A549 (cell line): ENCODE measurements around the gene PTGES2. TPM values are rescaled to one million over a fixed set of nuclear protein-coding genes. Genes with fewer than 3 reads are reported as not detected.

Source experiments
- ATAC-seq, 2 experiments: fragments of 200-7000 bp in 1 of 2; fragments of >200 bp in 1 of 2; cut with Nextera tagmentation in 1 of 2; cut with Tn5 transposase in 1 of 2; 3 replicates each; pipeline versions ENCODE4 v1.8.0 to v1.9.1; 2018 to 2020; ENCODE audit warnings: mild to moderate bottlenecking in 1 of 2, moderate library complexity in 1 of 2
- CTCF ChIA-PET: fragments of 300-600 bp; sonication (Branson Sonifier 250); formaldehyde crosslinking; extraction: SDS; loops from one replicate; lab custom pipeline; 2021; ENCODE audit warnings: antibody characterized with exemption, inconsistent platforms; lab: Yijun Ruan, JAX
- POLR2A ChIA-PET: fragments of 350-600 bp; formaldehyde crosslinking; extraction: SDS; loops from one replicate; lab custom pipeline; 2021; ENCODE audit warnings: antibody characterized with exemption, inconsistent platforms; lab: Yijun Ruan, JAX
- DNase-seq, 2 experiments: peaks; one replicate each; pipeline versions ENCODE4 v3.0.0 to v3.0.0-alpha.2; 2011 to 2016; ENCODE audit warnings: low read depth in 1 of 2, low spot score in 1 of 2
- FAIRE-seq: peaks from 2 replicates; lab custom pipeline; 2011; peaks lifted over from hg19 to GRCh38; lab: Jason Lieb, UNC
- H3K27ac ChIP-seq, 2 experiments: fragments of >200 bp; sonication (Bioruptor Twin); formaldehyde crosslinking; 3 replicates each; pipeline ENCODE4 v1.5.1; 2016 to 2017
- H3K4me1 ChIP-seq: fragments of >200 bp; sonication (Bioruptor Twin); formaldehyde crosslinking; 3 replicates; pipeline ENCODE4 v1.6.1; 2016
- H3K4me2 ChIP-seq: fragments of >200 bp; sonication (Bioruptor Twin); formaldehyde crosslinking; 3 replicates; pipeline ENCODE4 v1.6.1; 2016
- H3K4me3 ChIP-seq: fragments of >200 bp; sonication (Bioruptor Twin); formaldehyde crosslinking; 3 replicates; pipeline ENCODE4 v1.5.1; 2016
- H3K9me3 ChIP-seq: fragments of >200 bp; sonication (Bioruptor Twin); formaldehyde crosslinking; 3 replicates; pipeline ENCODE4 v1.6.1; 2016
- BHLHE40 ChIP-seq: IDR thresholded peaks from 2 replicates; pipeline ENCODE4 v1.6.1; 2012; ENCODE audit warnings: low read depth, low read length, inconsistent platforms
- CHD4 ChIP-seq: fragments of 200-600 bp; sonication (generic); IDR thresholded peaks from 2 replicates; pipeline ENCODE4 v1.6.1; 2016; ENCODE audit warnings: antibody characterized with exemption, mild to moderate bottlenecking, borderline replicate concordance
- EHMT2 ChIP-seq: fragments of 200-600 bp; sonication (generic); IDR thresholded peaks from 2 replicates; pipeline ENCODE4 v1.6.1; 2016; ENCODE audit warnings: antibody characterized with exemption, low read depth, mild to moderate bottlenecking, moderate library complexity
- EP300 ChIP-seq, 2 experiments: fragments of >200 bp; sonication (Bioruptor Twin); formaldehyde crosslinking; IDR thresholded peaks; 2 replicates in 1 of 2; 3 replicates in 1 of 2; pipeline ENCODE4 v1.6.1; 2016 to 2017
- ESRRA ChIP-seq: fragments of 150-350 bp; IDR thresholded peaks from 2 replicates; pipeline ENCODE4 v1.6.1; 2014; ENCODE audit warnings: mild to moderate bottlenecking, low read length, borderline replicate concordance
- FOSL2 ChIP-seq, 2 experiments: fragments of 450-650 bp in 1 of 2; fragments of >200 bp in 1 of 2; sonication (Bioruptor Twin) in 1 of 2; formaldehyde crosslinking; IDR thresholded peaks; 2 replicates each; pipeline versions ENCODE4 v1.5.0 to v1.6.1; 2016 to 2020; ENCODE audit warnings: mild to moderate bottlenecking in 1 of 2, moderate library complexity in 1 of 2
- HOXB13 ChIP-seq: fragments of 250-450 bp; sonication (Bioruptor Pico); IDR thresholded peaks from 2 replicates; pipeline ENCODE4 v1.5.0; 2020; ENCODE audit warnings: low read depth, mild to moderate bottlenecking, moderate library complexity
- JUN ChIP-seq, 2 experiments: fragments of >200 bp; sonication (Bioruptor Twin); formaldehyde crosslinking; IDR thresholded peaks; 2 replicates in 1 of 2; 3 replicates in 1 of 2; pipeline ENCODE4 v1.6.1; 2016 to 2017
- MAFK ChIP-seq: fragments of 450-650 bp; IDR thresholded peaks from 2 replicates; pipeline ENCODE4 v1.6.1; 2014; ENCODE audit not compliant: partially characterized antibody
- MAZ ChIP-seq: fragments of 150-350 bp; IDR thresholded peaks from 2 replicates; pipeline ENCODE4 v1.6.1; 2014; ENCODE audit warnings: antibody characterized with exemption, low read depth, low read length, borderline replicate concordance
- MYC ChIP-seq: IDR thresholded peaks from 2 replicates; pipeline ENCODE4 v1.6.1; 2012; ENCODE audit warnings: mild to moderate bottlenecking, inconsistent platforms, low read length, improper control_type of control experiment, borderline replicate concordance
- NPAS2 ChIP-seq: fragments of 250-450 bp; sonication (Bioruptor Pico); IDR thresholded peaks from 2 replicates; pipeline ENCODE4 v1.8.0; 2022; ENCODE audit warnings: mild to moderate bottlenecking, moderate library complexity, borderline replicate concordance
- PHF8 ChIP-seq: fragments of 200-600 bp; sonication (generic); IDR thresholded peaks from 2 replicates; pipeline ENCODE4 v1.6.1; 2016; ENCODE audit warnings: low read depth, mild to moderate bottlenecking, antibody characterized with exemption, moderate library complexity, borderline replicate concordance
- RAD21 ChIP-seq, 2 experiments: fragments of >200 bp in 1 of 2; sonication (Bioruptor Twin) in 1 of 2; formaldehyde crosslinking in 1 of 2; IDR thresholded peaks in 1 of 2; conservative IDR thresholded peaks in 1 of 2; 2 replicates in 1 of 2; 3 replicates in 1 of 2; pipeline ENCODE4 v1.6.1; 2012 to 2018; ENCODE audit warnings: inconsistent platforms in 1 of 2
- RARB ChIP-seq: fragments of 250-450 bp; sonication (Bioruptor Pico); IDR thresholded peaks from 2 replicates; pipeline ENCODE4 v1.8.0; 2021; ENCODE audit warnings: mild to moderate bottlenecking, moderate library complexity
- SREBF2 ChIP-seq: fragments of 450-650 bp; IDR thresholded peaks from 2 replicates; pipeline ENCODE4 v1.6.1; 2014; ENCODE audit warnings: mild to moderate bottlenecking, moderate library complexity
- TP53 ChIP-seq: fragments of 250-450 bp; sonication (Bioruptor Pico); IDR thresholded peaks from 2 replicates; pipeline ENCODE4 v1.5.0; 2021; ENCODE audit warnings: mild to moderate bottlenecking, moderate library complexity
- ZSCAN20 ChIP-seq: fragments of 250-450 bp; sonication (Bioruptor Pico); IDR thresholded peaks from 2 replicates; pipeline ENCODE4 v1.8.0; 2022; ENCODE audit warnings: mild to moderate bottlenecking, moderate library complexity
- WGBS: methylation state at CpG from one replicate; pipeline ENCODE4 v1.1.6; 2017; ENCODE audit errors: missing lambda C conversion rate; 5-methylcytosine and 5-hydroxymethylcytosine counted together
- polyA plus RNA-seq, 4 experiments: library from polyadenylated mRNA; depleted of rRNA in 3 of 4; stranded (reverse); fragments of >200 nt; fragmentation: RNase III in 1 of 4; extraction: RNeasy Plus Mini Kit Qiagen cat#74134 plus additional on column Dnase treatment in 1 of 4; gene quantifications; 2 replicates in 3 of 4; 3 replicates in 1 of 4; pipeline ENCODE4 v1.2.3, GENCODE V29; 2011 to 2017
- TF ChIP-seq, protein P1 (sequence below): fragments of >200 bp; sonication (Bioruptor Twin); formaldehyde crosslinking; IDR thresholded peaks from 3 replicates; pipeline ENCODE4 v1.6.1; 2016
- TF ChIP-seq, protein P2 (sequence below): IDR thresholded peaks from 2 replicates; pipeline ENCODE4 v1.6.1; 2012; ENCODE audit warnings: low read depth, borderline replicate concordance
- TF ChIP-seq, protein P3 (sequence below): fragments of 150-350 bp; IDR thresholded peaks from 2 replicates; pipeline ENCODE4 v1.6.1; 2014; ENCODE audit warnings: low read depth, mild to moderate bottlenecking, low read length
- TF ChIP-seq, protein P4 (sequence below): IDR thresholded peaks from 2 replicates; pipeline ENCODE4 v1.6.1; 2012
- TF ChIP-seq, protein P5 (sequence below): fragments of 250-450 bp; sonication (Bioruptor Pico); IDR thresholded peaks from 2 replicates; pipeline ENCODE4 v1.5.0; 2021; ENCODE audit warnings: mild to moderate bottlenecking, moderate library complexity, borderline replicate concordance

Gene PTGES2
- polyA plus RNA-seq, 2 of the 4 experiments (the other 2 are of a cell fraction) = 94.1 to 94.5 TPM

DNA sequence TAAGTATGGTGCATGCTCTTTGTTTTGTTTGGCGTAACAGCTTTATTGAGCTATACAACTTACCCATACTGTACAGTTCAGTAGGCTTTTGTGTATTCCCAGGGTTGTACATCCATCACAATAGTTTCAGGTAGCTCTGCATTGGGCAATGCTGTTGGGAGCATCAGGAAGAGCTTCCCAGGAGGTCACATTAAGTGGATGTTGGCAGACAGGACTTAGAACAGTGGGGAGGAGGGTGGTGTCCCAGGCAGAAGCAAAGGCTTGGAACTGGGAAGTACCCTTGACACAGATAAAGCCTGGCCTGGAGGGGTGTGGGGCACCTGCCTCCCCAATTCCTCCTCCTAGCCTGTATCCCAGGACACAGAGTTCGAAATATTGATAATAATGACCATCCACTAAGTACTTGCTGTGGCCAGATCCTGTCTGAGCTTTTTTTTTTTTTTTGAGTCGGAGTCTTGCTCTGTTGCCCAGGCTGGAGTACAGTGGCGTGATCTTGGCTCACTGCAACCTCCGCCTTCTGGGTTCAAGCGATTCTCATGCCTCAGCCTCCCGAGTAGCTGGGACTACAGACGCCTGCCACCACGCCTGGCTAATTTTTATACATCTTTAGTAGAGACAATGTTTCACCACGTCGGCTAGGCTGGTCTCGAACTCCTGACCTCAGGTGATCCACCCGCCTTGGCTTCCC, 33.8 kb upstream of the PTGES2 start:
- TF ChIP-seq, protein P1, sequence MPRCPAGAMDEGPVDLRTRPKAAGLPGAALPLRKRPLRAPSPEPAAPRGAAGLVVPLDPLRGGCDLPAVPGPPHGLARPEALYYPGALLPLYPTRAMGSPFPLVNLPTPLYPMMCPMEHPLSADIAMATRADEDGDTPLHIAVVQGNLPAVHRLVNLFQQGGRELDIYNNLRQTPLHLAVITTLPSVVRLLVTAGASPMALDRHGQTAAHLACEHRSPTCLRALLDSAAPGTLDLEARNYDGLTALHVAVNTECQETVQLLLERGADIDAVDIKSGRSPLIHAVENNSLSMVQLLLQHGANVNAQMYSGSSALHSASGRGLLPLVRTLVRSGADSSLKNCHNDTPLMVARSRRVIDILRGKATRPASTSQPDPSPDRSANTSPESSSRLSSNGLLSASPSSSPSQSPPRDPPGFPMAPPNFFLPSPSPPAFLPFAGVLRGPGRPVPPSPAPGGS = no peak
- TF ChIP-seq EHMT2 (no peak), ZSCAN20 (no peak), RARB (CRISPR knock-in tag) (no peak), ESRRA (no peak), NPAS2 (CRISPR knock-in tag) (no peak), SREBF2 (no peak), PHF8 (no peak), MAZ (no peak), FOSL2 (IDR thresholded peaks at IDR 0.05) (no peak), FOSL2 (CRISPR knock-in tag; IDR thresholded peaks at IDR 0.05) (no peak), MYC (no peak), RAD21 (conservative IDR thresholded peaks at IDR 0.05 in 1 of 2, IDR thresholded peaks at IDR 0.05 in 1 of 2) (no peak), HOXB13 (CRISPR knock-in tag) (no peak), TP53 (CRISPR knock-in tag) (no peak), JUN (IDR thresholded peaks at IDR 0.05) (no peak), EP300 (IDR thresholded peaks at IDR 0.05) (no peak)
- TF ChIP-seq, protein P2, sequence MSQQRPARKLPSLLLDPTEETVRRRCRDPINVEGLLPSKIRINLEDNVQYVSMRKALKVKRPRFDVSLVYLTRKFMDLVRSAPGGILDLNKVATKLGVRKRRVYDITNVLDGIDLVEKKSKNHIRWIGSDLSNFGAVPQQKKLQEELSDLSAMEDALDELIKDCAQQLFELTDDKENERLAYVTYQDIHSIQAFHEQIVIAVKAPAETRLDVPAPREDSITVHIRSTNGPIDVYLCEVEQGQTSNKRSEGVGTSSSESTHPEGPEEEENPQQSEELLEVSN = no peak
- TF ChIP-seq, protein P3, sequence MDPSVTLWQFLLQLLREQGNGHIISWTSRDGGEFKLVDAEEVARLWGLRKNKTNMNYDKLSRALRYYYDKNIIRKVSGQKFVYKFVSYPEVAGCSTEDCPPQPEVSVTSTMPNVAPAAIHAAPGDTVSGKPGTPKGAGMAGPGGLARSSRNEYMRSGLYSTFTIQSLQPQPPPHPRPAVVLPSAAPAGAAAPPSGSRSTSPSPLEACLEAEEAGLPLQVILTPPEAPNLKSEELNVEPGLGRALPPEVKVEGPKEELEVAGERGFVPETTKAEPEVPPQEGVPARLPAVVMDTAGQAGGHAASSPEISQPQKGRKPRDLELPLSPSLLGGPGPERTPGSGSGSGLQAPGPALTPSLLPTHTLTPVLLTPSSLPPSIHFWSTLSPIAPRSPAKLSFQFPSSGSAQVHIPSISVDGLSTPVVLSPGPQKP = no peak
- TF ChIP-seq, protein P4, sequence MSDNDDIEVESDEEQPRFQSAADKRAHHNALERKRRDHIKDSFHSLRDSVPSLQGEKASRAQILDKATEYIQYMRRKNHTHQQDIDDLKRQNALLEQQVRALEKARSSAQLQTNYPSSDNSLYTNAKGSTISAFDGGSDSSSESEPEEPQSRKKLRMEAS = no peak
- no peak for ATAC-seq
- no peak for DNase-seq
- H3K9me3 ChIP-seq = no peaks in the 10 kb centered on the region
- 94% methylated on average over 13 of the region's 13 CpGs for WGBS
- H3K4me2 ChIP-seq = peak overlapping the region; percentile 98
- FAIRE-seq = no peak
- ChIA-PET CTCF (interaction anchor here (0.9 to 3.2 kb wide), 9 partner anchors 9 to 44 kb away, joined by 3 to 14 read pairs (median 4); no protein-coding TSS in a partner anchor), POLR2A (interaction anchor here (0.9 to 1.1 kb wide), 3 partner anchors 9 to 33 kb away, joined by 3 to 4 read pairs (median 3); no protein-coding TSS in a partner anchor)
- H3K4me3 ChIP-seq = no peak overlapping the region
- H3K27ac ChIP-seq = no peak overlapping the region
- peaks cover 11% of the 10 kb centered on the region; the same call in 1 of the 3 replicates for H3K4me1 ChIP-seq

DNA sequence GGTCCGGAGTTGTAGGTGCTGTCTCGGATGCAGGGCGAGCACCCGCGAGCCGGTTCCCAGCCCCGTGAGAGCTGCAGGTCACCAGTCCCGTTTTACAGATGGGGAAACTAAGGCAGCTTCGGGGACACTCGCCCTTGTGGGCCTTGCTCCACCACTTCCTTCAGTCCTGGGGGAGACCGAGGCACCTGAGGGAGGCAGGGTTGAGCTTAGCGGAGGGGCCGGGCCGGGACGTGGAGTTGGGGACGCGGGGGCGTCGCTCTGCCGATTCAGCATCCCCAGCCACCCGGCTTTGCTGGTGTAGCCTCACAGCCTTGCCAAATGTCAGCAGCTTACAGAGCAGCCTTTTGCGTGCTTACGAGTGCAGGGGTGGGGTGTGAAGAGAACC, 33.1 kb upstream of the PTGES2 start:
- DNase-seq = no peak
- peaks cover 11% of the 10 kb centered on the region; the same call in 1 of the 3 replicates for H3K4me1 ChIP-seq
- TF ChIP-seq BHLHE40 = no peak
- peak; percentile 41 for TF ChIP-seq MAFK
- no peak for TF ChIP-seq CHD4
- TF ChIP-seq ESRRA = no peak
- TF ChIP-seq HOXB13 (CRISPR knock-in tag) = no peak
- TF ChIP-seq, protein P5, sequence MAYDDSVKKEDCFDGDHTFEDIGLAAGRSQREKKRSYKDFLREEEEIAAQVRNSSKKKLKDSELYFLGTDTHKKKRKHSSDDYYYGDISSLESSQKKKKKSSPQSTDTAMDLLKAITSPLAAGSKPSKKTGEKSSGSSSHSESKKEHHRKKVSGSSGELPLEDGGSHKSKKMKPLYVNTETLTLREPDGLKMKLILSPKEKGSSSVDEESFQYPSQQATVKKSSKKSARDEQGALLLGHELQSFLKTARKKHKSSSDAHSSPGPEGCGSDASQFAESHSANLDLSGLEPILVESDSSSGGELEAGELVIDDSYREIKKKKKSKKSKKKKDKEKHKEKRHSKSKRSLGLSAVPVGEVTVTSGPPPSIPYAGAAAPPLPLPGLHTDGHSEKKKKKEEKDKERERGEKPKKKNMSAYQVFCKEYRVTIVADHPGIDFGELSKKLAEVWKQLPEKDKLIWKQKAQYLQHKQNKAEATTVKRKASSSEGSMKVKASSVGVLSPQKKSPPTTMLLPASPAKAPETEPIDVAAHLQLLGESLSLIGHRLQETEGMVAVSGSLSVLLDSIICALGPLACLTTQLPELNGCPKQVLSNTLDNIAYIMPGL (CRISPR knock-in tag) = no peak
- ChIA-PET CTCF (interaction anchor here (1.1 to 3.2 kb wide), 5 partner anchors 9 to 43 kb away, joined by 3 to 14 read pairs (median 4); no protein-coding TSS in a partner anchor), POLR2A (interaction anchor here (0.7 to 1.6 kb wide), 11 partner anchors 9 to 115 kb away, joined by 3 to 12 read pairs (median 4); partner anchors contain the start of genes GOLGA2 and SWI5)
- H3K4me3 ChIP-seq = peak overlapping the region; percentile 85
- peak overlapping the region; percentile 81 to 89 for H3K27ac ChIP-seq
- FAIRE-seq = no peak
- no peaks in the 10 kb centered on the region for H3K9me3 ChIP-seq
- ATAC-seq = peak; percentile 1 to 33; a peak in 4 of 6 replicates
- peak overlapping the region; percentile 98 for H3K4me2 ChIP-seq
- 6% methylated on average over 23 of the region's 23 CpGs for WGBS
